ENCODE data around the gene USP25.

Gene USP25

DNA sequence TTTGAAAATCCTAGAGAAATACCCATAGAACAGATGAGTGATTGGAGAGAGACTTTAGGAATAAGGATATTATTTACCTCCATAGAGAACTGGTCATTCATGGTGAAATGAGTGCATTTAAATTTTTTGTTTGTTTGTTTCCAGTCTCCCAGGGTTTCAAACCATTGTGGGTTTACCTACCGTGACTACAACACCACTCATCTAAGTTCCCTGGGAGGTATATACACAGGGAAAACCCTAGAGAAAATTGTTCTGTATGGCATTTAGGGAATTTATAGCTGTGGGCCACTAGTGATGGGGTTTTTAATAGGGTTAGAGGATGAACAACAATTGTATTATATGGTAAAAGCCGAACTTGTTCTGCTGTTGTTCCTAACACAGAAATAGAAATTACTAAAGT, 109.2 kb downstream of the USP25 start:
- no peak for TF ChIP-seq CTCF (conservative IDR thresholded peaks at IDR 0.05; ENCODE audit: low read depth)
- DNase-seq (ENCODE audit: low spot score): no peak
- no peak overlapping the region for H3K27ac ChIP-seq
- CTCF ChIA-PET: no interaction called here
- POLR2A ChIA-PET (ENCODE audit: low non-redundant PET): no interaction called here

DNA sequence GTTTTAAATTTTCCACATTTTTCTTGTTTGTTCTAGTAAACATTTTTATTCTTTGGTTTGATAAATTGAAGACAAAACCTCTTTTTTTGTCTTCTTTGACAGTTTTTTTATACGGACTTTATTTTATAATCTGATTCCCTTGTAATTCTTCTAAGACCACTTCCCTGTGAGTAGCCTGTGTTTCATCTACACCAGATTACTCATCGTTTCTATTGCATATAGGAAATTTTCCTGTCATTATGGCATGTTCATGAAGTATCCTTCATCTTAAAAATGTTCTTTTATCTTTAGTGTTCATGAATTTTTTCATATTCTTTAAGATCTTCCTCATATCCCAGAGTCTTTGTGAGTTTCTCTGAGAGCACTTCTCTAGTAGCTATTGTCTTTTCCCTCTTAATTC, 109.8 kb downstream of the USP25 start:
- no peak for TF ChIP-seq CTCF (conservative IDR thresholded peaks at IDR 0.05; ENCODE audit: low read depth)
- CTCF ChIA-PET: no interaction called here

GRCh38 chr21:15840406-15840805, 110.6 kb downstream of the USP25 start:
- POLR2A ChIA-PET (ENCODE audit: low non-redundant PET): no interaction called here
- H3K27ac ChIP-seq: no peak overlapping the region
- CTCF ChIA-PET: no interaction called here
- no peak for DNase-seq (ENCODE audit: low spot score)
- no peak for TF ChIP-seq CTCF (conservative IDR thresholded peaks at IDR 0.05; ENCODE audit: low read depth)

More for the DNA sequence above, 109.8 kb downstream of the USP25 start:
- no peak overlapping the region for H3K27ac ChIP-seq
- POLR2A ChIA-PET (ENCODE audit: low non-redundant PET): no interaction called here
- DNase-seq (ENCODE audit: low spot score): no peak

- peak; percentile 8 for DNase-seq (ENCODE audit: low spot score)
- ChIA-PET CTCF (interaction anchor here (0.9 kb wide), 1 partner anchor 13 kb away, joined by 3 read pairs; no protein-coding TSS in a partner anchor), POLR2A (ENCODE audit: low non-redundant PET) (no interaction called here)
- peak overlapping the region; percentile 61 for H3K27ac ChIP-seq
- TF ChIP-seq CTCF (conservative IDR thresholded peaks at IDR 0.05; ENCODE audit: low read depth): no peak
Observed at GRCh38 chr21:15841856-15842564, 112.2 kb downstream of the USP25 start.

DNA sequence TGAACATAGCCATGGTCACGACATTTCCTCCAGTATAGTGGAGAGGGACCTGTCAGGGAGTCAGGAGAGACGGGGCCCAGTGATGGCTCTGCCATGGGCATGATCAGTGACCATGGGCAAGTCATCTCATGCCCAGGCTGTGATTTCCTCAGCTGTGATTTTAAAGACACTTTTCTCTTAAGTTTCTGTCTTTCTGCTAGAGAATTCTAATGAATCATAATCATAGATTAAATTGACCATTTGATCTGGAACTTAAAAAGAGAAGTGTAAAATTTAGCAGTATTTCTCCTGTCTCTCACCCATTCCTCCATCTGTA, 112.7 kb downstream of the USP25 start:
- ChIA-PET CTCF (no interaction called here), POLR2A (ENCODE audit: low non-redundant PET) (no interaction called here)
- DNase-seq (ENCODE audit: low spot score): no peak
- H3K27ac ChIP-seq: peak overlapping the region; percentile 61
- no peak for TF ChIP-seq CTCF (conservative IDR thresholded peaks at IDR 0.05; ENCODE audit: low read depth)

DNA sequence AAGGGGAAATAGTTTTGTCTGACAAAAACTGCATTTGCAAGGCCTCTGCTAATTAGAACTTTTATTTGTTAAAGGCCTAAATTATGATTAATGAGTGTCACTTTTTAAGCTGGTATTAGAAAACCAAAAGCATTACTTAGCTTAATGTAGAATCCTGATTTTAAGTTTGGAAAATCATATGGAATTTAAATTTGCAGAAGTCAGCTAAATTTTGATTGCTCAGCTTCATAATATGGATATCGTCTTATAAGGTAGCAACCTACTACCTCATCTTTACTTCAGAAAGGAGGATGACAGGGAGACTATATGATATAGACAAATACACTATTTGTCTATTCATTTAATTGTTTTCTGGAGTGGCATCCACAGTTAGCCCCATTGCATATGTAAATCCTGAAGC, 114.0 kb downstream of the USP25 start:
- CTCF ChIA-PET: interaction anchor here (0.6 kb wide), 1 partner anchor 11 kb away, joined by 3 read pairs; no protein-coding TSS in a partner anchor
- POLR2A ChIA-PET (ENCODE audit: low non-redundant PET): no interaction called here
- DNase-seq (ENCODE audit: low spot score): no peak
- H3K27ac ChIP-seq: no peak overlapping the region
- TF ChIP-seq CTCF (conservative IDR thresholded peaks at IDR 0.05; ENCODE audit: low read depth): no peak

Data from RWPE1 (cell line).